H1 (cell line): ENCODE data around the gene EFEMP1.
A peak's percentile ranks its signal among the peaks of the same experiment; 100 is the strongest.

ENCODE experiments used
- BACH1 ChIP-seq: IDR thresholded peaks from 2 replicates; pipeline ENCODE4 v1.6.1; 2012; ENCODE audit warnings: low read length, improper control_type of control experiment
- CBX5 ChIP-seq: fragments of 300-800, 300-1000 bp; sonication (generic); IDR thresholded peaks from 2 replicates; pipeline ENCODE4 v1.7.1; 2016; ENCODE audit warnings: antibody characterized with exemption, low read length, low read depth
- CEBPB ChIP-seq: IDR thresholded peaks from 2 replicates; pipeline ENCODE4 v1.6.1; 2012; ENCODE audit warnings: low read depth, low read length
- CTCF ChIP-seq, 3 experiments: IDR thresholded peaks; 1 replicate in 2 of 3; 2 replicates in 1 of 3; pipeline versions ENCODE4 v1.5.1 to v1.6.1; 2011; ENCODE audit warnings: low read length in 3 of 3, mild to moderate bottlenecking in 3 of 3, inconsistent platforms in 2 of 3, low read depth in 1 of 3, moderate library complexity in 1 of 3; ENCODE audit not compliant: insufficient read depth in 1 of 3; ENCODE audit errors: control extremely low read depth in 1 of 3
- EP300 ChIP-seq, 2 experiments: IDR thresholded peaks; 1 replicate in 1 of 2; 2 replicates in 1 of 2; pipeline ENCODE4 v1.6.1; 2011 to 2012; ENCODE audit warnings: low read depth in 2 of 2, low read length in 2 of 2, mild to moderate bottlenecking in 2 of 2, borderline replicate concordance in 1 of 2, inconsistent platforms in 1 of 2, moderate library complexity in 1 of 2
- GABPA ChIP-seq: IDR thresholded peaks from 2 replicates; pipeline ENCODE4 v1.6.1; 2011; ENCODE audit warnings: mild to moderate bottlenecking, low read length, moderate library complexity, borderline replicate concordance; ENCODE audit not compliant: insufficient read depth
- HDAC6 ChIP-seq: IDR thresholded peaks from one replicate; pipeline ENCODE4 v1.7.1; 2012; ENCODE audit warnings: low read depth, mild to moderate bottlenecking, inconsistent platforms, low read length, moderate library complexity
- POLR2A ChIP-seq, 2 experiments: IDR thresholded peaks; 1 replicate in 1 of 2; 2 replicates in 1 of 2; pipeline ENCODE4 v1.6.1; 2011; ENCODE audit warnings: low read depth in 2 of 2, low read length in 2 of 2, mild to moderate bottlenecking in 2 of 2; ENCODE audit errors: control extremely low read depth in 1 of 2
- POLR2AphosphoS5 ChIP-seq: IDR thresholded peaks from 2 replicates; pipeline ENCODE4 v1.6.1; 2011; ENCODE audit warnings: low read depth, low read length
- SIX5 ChIP-seq: IDR thresholded peaks from 2 replicates; pipeline ENCODE4 v1.6.1; 2011; ENCODE audit warnings: mild to moderate bottlenecking, low read depth, low read length
- SUZ12 ChIP-seq: fragments of 200-600 bp; sonication (generic); IDR thresholded peaks from 2 replicates; pipeline ENCODE4 v1.6.1; 2012; ENCODE audit warnings: mild to moderate bottlenecking, inconsistent platforms, low read length, moderate library complexity, mixed read lengths
- TBP ChIP-seq: IDR thresholded peaks from 2 replicates; pipeline ENCODE4 v1.6.1; 2011; ENCODE audit warnings: low read depth, low read length, improper control_type of control experiment
- TCF12 ChIP-seq: IDR thresholded peaks from 2 replicates; pipeline ENCODE4 v1.6.1; 2011; ENCODE audit warnings: low read depth, mild to moderate bottlenecking, low read length
- TEAD4 ChIP-seq: IDR thresholded peaks from 2 replicates; pipeline ENCODE4 v1.6.1; 2012; ENCODE audit warnings: low read depth, low read length, inconsistent platforms, mixed read lengths

GRCh38 chr2:55922291-55922907, 1.2 kb downstream of the EFEMP1 start:
- TF ChIP-seq TBP (no peak), GABPA (no peak), POLR2AphosphoS5 (no peak), CTCF (IDR thresholded peaks at IDR 0.05; ENCODE audit: control extremely low read depth in 1 of 3, insufficient read depth in 1 of 3, low read depth in 1 of 3, low read length in 3 of 3) (no peak), POLR2A (IDR thresholded peaks at IDR 0.05; ENCODE audit: control extremely low read depth in 1 of 2, low read depth in 2 of 2, low read length in 2 of 2) (no peak; a peak in 1 of 3 replicates), SIX5 (no peak), EP300 (IDR thresholded peaks at IDR 0.05; ENCODE audit: borderline replicate concordance in 1 of 2, low read depth in 2 of 2, low read length in 2 of 2) (no peak), SUZ12 (0 out of 2 replicates have a peak, but pooled peaks have one; percentile 15), TEAD4 (no peak), BACH1 (no peak), HDAC6 (no peak), TCF12 (no peak), CBX5 (no peak), CEBPB (no peak)
